Psoas muscle (tissue), 8 donors: Measurements from ENCODE around the gene OR10A6. TPM values are rescaled to one million over a fixed set of nuclear protein-coding genes. Genes with fewer than 3 reads are reported as not detected.

Experiments used
- ATAC-seq, 4 donors: fragments of 200-7000 bp; cut with Tn5 transposase; one replicate each; pipeline ENCODE4 v1.9.1; 2020; ENCODE audit warnings: moderate library complexity in 3 of 4, mild to moderate bottlenecking in 2 of 4
- DNase-seq, 2 donors: peaks; one replicate each; pipeline ENCODE4 v3.0.0-alpha.2; 2020
- H3K27ac ChIP-seq: fragments of 200-600 bp; one replicate; pipeline ENCODE4 v1.8.0; 2022
- H3K27me3 ChIP-seq, 3 donors: fragments of 200-600 bp in 1 of 3; one replicate each; pipeline versions ENCODE4 v1.6.1 to v1.8.0; 2013 to 2022; ENCODE audit warnings: low read length in 2 of 3, mild to moderate bottlenecking in 2 of 3, moderate library complexity in 1 of 3; ENCODE audit not compliant: insufficient read depth in 3 of 3
- H3K36me3 ChIP-seq, 2 donors: fragments of 200-600 bp in 1 of 2; one replicate each; pipeline versions ENCODE4 v1.6.1 to v1.8.0; 2013 to 2022; ENCODE audit warnings: low read depth in 1 of 2, mild to moderate bottlenecking in 1 of 2, moderate library complexity in 1 of 2; ENCODE audit not compliant: insufficient read depth in 1 of 2
- H3K4me1 ChIP-seq: fragments of 200-600 bp; one replicate; pipeline ENCODE4 v1.8.0; 2022
- H3K4me3 ChIP-seq: fragments of 200-600 bp; one replicate; pipeline ENCODE4 v1.8.0; 2022; ENCODE audit warnings: mild to moderate bottlenecking
- H3K9me3 ChIP-seq: fragments of 200-600 bp; one replicate; pipeline ENCODE4 v1.8.0; 2022
- CTCF ChIP-seq: fragments of 200-600 bp; IDR thresholded peaks from one replicate; pipeline ENCODE4 v1.8.0; 2022; ENCODE audit warnings: antibody characterized with exemption
- WGBS, 3 donors: extraction: QIAGEN DNeasy Blood & Tissue Kit; methylation state at CpG; one replicate each; pipeline versions ENCODE4 v1.1.6 to v1.1.7; 2013; 5-methylcytosine and 5-hydroxymethylcytosine counted together
- intact Hi-C, 2 donors: fragments of 100-400 bp; cut with DNase I; formaldehyde crosslinking; loops; one replicate each; pipeline versions ENCODE4 v1.11.0 to v1.14.2; 2022
- polyA plus RNA-seq, 3 donors: library from polyadenylated mRNA; stranded (reverse); fragments of 200-250 nt; gene quantifications; one replicate each; pipeline ENCODE4 v1.2.3, GENCODE V29; 2013
- total RNA-seq, 4 donors: library from RNA; stranded (reverse); fragmentation: NEBNext Ultra II Directional in 2 of 4; extraction: Animal tissue kit (Norgen Biotek cat#: 25700) in 2 of 4; gene quantifications; one replicate each; pipeline versions ENCODE4 v1.2.1 to v1.2.4, GENCODE V29; 2021 to 2023
- donor health status: healthy with polysubstance abuse.
- donor health status: DM: no; HTN: no; CAD: no; lungs with moderate emphysema.
- donor health status: Bipolar disorder and iron deficiency.
- donor health status: healthy.
- donor health status: DM: yes; HTN: yes; CAD: no.
- donor health status: DM: no; HTN: no; CAD: no.
- donor health status: DM: no; HTN: no; CAD: no.
- donor health status: DM: yes; HTN: yes; CAD: no.

OR10A6 gene
- total and polyA plus RNA-seq, 7 donors, result not detected

GRCh38 chr11:7903940-7904339 is 27.1 kb downstream of the OR10A6 start:
- DNase-seq (no peak), ATAC-seq (no peak)
- intact Hi-C loops, result no loop called here
- H3K27me3 ChIP-seq, result peaks cover 0 to 4% (median 2%) of the 10 kb centered on the region in 3 donors
- H3K27ac ChIP-seq, result no peak overlapping the region
- TF ChIP-seq CTCF, result no peak
- no peaks in the 10 kb centered on the region for H3K9me3 ChIP-seq
- no peaks in the 10 kb centered on the region for H3K4me1 ChIP-seq
- no peak overlapping the region for H3K4me3 ChIP-seq
- no peaks in the 10 kb centered on the region for H3K36me3 ChIP-seq
- 24 to 36% (median 30%) methylated on average over 2 of the region's 2 CpGs for WGBS, 3 donors

GRCh38 chr11:7901319-7901854 is 29.7 kb downstream of the OR10A6 start:
- 41 to 54% (median 50%) methylated on average over 3 of the region's 3 CpGs for WGBS, 3 donors
- ATAC-seq (no peak), DNase-seq (no peak)
- intact Hi-C loops, result no loop called here
- H3K36me3 ChIP-seq, result no peaks in the 10 kb centered on the region
- H3K27ac ChIP-seq, result no peak overlapping the region
- H3K27me3 ChIP-seq, result peaks cover 0 to 4% (median 0%) of the 10 kb centered on the region in 3 donors
- no peak overlapping the region for H3K4me3 ChIP-seq
- no peaks in the 10 kb centered on the region for H3K9me3 ChIP-seq
- H3K4me1 ChIP-seq, result no peaks in the 10 kb centered on the region
- no peak for TF ChIP-seq CTCF

GRCh38 chr11:7900686-7901085 is 30.4 kb downstream of the OR10A6 start:
- no peak overlapping the region for H3K27ac ChIP-seq
- H3K36me3 ChIP-seq, result no peaks in the 10 kb centered on the region
- ATAC-seq (no peak), DNase-seq (no peak)
- no peak for TF ChIP-seq CTCF
- intact Hi-C loops, result no loop called here
- H3K27me3 ChIP-seq, result peaks cover 0 to 4% (median 0%) of the 10 kb centered on the region in 3 donors
- H3K4me1 ChIP-seq, result no peaks in the 10 kb centered on the region
- H3K4me3 ChIP-seq, result no peak overlapping the region
- no peaks in the 10 kb centered on the region for H3K9me3 ChIP-seq
- WGBS, 3 donors, result 80 to 83% (median 82%) methylated on average over 4 of the region's 4 CpGs

- no peak for TF ChIP-seq CTCF
- no peak for DNase-seq
- intact Hi-C loops, result no loop called here
- Histone ChIP-seq H3K27me3 (peaks cover 0 to 4% (median 0%) of the 10 kb centered on the region in 3 donors), H3K9me3 (no peaks in the 10 kb centered on the region), H3K27ac (no peak overlapping the region), H3K4me3 (no peak overlapping the region), H3K36me3 (no peaks in the 10 kb centered on the region), H3K4me1 (no peaks in the 10 kb centered on the region)
- ATAC-seq, result no peak
- WGBS, 3 donors, result 71 to 73% (median 72%) methylated on average over 4 of the region's 4 CpGs
Observed at GRCh38 chr11:7899418-7899817, 31.6 kb downstream of the OR10A6 start.

GRCh38 chr11:7898666-7899283 is 32.3 kb downstream of the OR10A6 start:
- Histone ChIP-seq H3K27ac (no peak overlapping the region), H3K4me3 (no peak overlapping the region), H3K9me3 (no peaks in the 10 kb centered on the region), H3K36me3 (no peaks in the 10 kb centered on the region), H3K4me1 (no peaks in the 10 kb centered on the region), H3K27me3 (peaks cover 0 to 1% (median 0%) of the 10 kb centered on the region in 3 donors)
- DNase-seq (no peak), ATAC-seq (no peak)
- no peak for TF ChIP-seq CTCF
- intact Hi-C loops, result no loop called here
- 72 to 82% (median 79%) methylated on average over 5 of the region's 5 CpGs for WGBS, 3 donors
